ENCODE measurements around the gene IL22RA1. TPM values are rescaled to one million over a fixed set of nuclear protein-coding genes. Genes with fewer than 3 reads are reported as not detected.

IL22RA1 gene
- polyA plus RNA-seq, 2 donors: 10.3 to 11.7 TPM

DNA sequence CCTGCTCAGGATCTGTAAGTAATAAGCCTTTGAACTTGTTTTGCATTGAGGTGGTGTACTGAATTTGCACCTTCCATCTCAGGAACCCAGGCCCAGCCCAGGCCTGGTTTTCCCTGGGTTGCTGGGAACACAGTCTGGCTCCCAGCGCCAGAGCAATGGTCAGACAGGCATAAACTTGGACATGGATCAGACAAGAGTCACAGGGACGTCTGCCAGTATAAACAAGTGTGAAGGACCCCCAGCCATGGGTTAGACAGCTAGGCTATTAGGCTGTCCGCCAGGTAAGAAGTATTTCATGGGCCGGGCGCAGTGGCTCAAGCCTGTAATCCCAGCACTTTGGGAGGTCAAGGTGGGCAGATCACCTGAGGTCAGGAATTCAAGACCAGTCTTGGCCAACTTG, 38.7 kb upstream of the IL22RA1 start:
- 66 to 69% methylated on average over 5 of the region's 5 CpGs for WGBS, 2 donors
- H3K4me1 ChIP-seq (ENCODE audit: control insufficient read depth in 2 of 2, insufficient read depth in 2 of 2, low read length in 1 of 2): peaks cover 2 to 7% of the 10 kb centered on the region in 2 donors

DNA sequence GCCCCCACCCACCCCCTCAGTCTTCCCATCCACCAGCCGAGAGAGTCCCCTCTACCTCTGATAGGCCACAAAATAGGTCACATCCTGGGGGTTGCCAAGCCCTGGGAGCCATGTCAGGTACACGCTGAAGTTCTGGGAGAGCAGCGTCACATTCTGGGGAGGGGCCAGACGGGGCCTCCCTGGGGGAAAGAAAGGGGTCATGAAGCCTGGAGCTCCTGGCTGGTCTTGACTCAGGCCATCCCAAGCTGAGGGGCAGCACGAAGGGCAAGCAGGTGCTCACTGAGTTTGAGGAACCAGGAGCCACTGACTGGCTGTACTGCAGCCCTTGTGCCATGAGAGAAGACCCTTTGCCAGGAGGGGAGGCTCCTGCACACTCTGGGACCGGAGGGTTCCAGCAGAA, 37.7 kb upstream of the IL22RA1 start:
- 92% methylated on average over 6 of the region's 6 CpGs for WGBS, 2 donors
- Histone ChIP-seq H3K27me3 (ENCODE audit: control insufficient read depth in 1 of 2, insufficient read depth in 2 of 2, low read length in 2 of 2) (no peaks in the 10 kb centered on the region), H3K27ac (ENCODE audit: low read depth in 2 of 2, low read length in 1 of 2) (no peak overlapping the region), H3K4me3 (ENCODE audit: low read depth in 1 of 2, low read length in 2 of 2) (no peak overlapping the region), H3K36me3 (ENCODE audit: control insufficient read depth in 2 of 2, insufficient read depth in 2 of 2, low read length in 1 of 2) (peaks cover 0 to 3% of the 10 kb centered on the region in 2 donors), H3K4me1 (ENCODE audit: control insufficient read depth in 2 of 2, insufficient read depth in 2 of 2, low read length in 1 of 2) (peaks cover 0 to 4% of the 10 kb centered on the region in 2 donors), H3K9me3 (ENCODE audit: control insufficient read depth in 2 of 2, insufficient read depth in 1 of 2, low read depth in 1 of 2, low read length in 1 of 2) (no peaks in the 10 kb centered on the region)

More for the DNA sequence above, 38.7 kb upstream of the IL22RA1 start:
- no peak overlapping the region for H3K4me3 ChIP-seq (ENCODE audit: low read depth in 1 of 2, low read length in 2 of 2)
- H3K36me3 ChIP-seq (ENCODE audit: control insufficient read depth in 2 of 2, insufficient read depth in 2 of 2, low read length in 1 of 2): peaks cover 0 to 3% of the 10 kb centered on the region in 2 donors
- no peaks in the 10 kb centered on the region for H3K27me3 ChIP-seq (ENCODE audit: control insufficient read depth in 1 of 2, insufficient read depth in 2 of 2, low read length in 2 of 2)
- no peak overlapping the region for H3K27ac ChIP-seq (ENCODE audit: low read depth in 2 of 2, low read length in 1 of 2)
- H3K9me3 ChIP-seq (ENCODE audit: control insufficient read depth in 2 of 2, insufficient read depth in 1 of 2, low read depth in 1 of 2, low read length in 1 of 2): no peaks in the 10 kb centered on the region

DNA sequence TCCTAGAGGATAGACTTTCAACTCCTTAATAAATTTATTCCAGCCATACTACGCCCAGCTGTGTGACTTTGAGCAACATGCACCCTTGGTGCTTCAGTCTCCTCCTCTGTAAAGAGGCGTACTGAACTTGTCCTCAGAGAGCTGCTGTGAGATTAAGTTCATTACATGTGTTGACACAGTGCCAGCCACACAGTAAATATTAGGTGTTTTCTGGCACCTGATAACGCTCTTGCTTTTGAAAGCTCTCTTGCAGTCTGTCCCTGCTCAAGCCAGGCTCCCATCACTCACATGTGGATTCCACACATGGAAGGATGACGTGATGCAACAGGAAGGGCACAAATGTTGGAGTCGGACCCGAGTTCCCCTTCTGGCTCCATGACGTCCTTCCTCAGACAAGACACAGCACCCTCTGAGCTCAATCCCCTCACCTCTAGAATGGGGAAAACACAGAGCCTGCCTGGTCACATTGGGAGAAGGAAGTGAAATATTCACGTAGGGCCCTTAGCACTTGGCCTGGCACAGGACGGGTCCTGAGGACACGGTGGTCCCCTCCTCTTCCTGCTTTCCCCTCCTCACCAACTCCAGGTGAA, 36.4 kb upstream of the IL22RA1 start:
- H3K27ac ChIP-seq (ENCODE audit: low read depth in 2 of 2, low read length in 1 of 2): no peak overlapping the region
- 62 to 77% methylated on average over 10 of the region's 10 CpGs for WGBS, 2 donors
- H3K27me3 ChIP-seq (ENCODE audit: control insufficient read depth in 1 of 2, insufficient read depth in 2 of 2, low read length in 2 of 2): no peaks in the 10 kb centered on the region
- no peaks in the 10 kb centered on the region for H3K9me3 ChIP-seq (ENCODE audit: control insufficient read depth in 2 of 2, insufficient read depth in 1 of 2, low read depth in 1 of 2, low read length in 1 of 2)
- no peak overlapping the region for H3K4me3 ChIP-seq (ENCODE audit: low read depth in 1 of 2, low read length in 2 of 2)
- H3K36me3 ChIP-seq (ENCODE audit: control insufficient read depth in 2 of 2, insufficient read depth in 2 of 2, low read length in 1 of 2): peaks cover 0 to 3% of the 10 kb centered on the region in 2 donors
- H3K4me1 ChIP-seq (ENCODE audit: control insufficient read depth in 2 of 2, insufficient read depth in 2 of 2, low read length in 1 of 2): peaks cover 0 to 7% of the 10 kb centered on the region in 2 donors

DNA sequence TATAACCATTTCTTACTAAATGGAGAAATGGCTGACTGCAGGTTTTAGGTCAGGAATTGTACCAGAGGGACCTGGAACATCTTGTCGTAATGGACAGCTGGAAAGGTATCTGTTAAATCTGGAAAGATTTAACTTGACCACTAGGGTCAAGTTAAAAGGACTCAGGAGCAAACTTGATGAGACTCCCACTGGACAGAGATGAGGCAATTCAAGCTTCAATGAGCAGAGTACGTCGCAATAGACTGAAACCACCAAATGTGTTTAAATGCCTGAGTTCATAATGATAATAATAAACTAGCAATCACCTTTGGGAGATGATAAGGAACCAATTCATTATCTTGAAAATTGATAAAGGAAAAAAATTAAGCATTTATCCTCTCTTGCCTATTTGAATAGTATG, 35.5 kb upstream of the IL22RA1 start:
- H3K9me3 ChIP-seq (ENCODE audit: control insufficient read depth in 2 of 2, insufficient read depth in 1 of 2, low read depth in 1 of 2, low read length in 1 of 2): no peaks in the 10 kb centered on the region
- peaks cover 0 to 7% of the 10 kb centered on the region in 2 donors for H3K4me1 ChIP-seq (ENCODE audit: control insufficient read depth in 2 of 2, insufficient read depth in 2 of 2, low read length in 1 of 2)
- H3K27ac ChIP-seq (ENCODE audit: low read depth in 2 of 2, low read length in 1 of 2): no peak overlapping the region
- 90 to 93% methylated on average over 3 of the region's 3 CpGs for WGBS, 2 donors
- peaks cover 0 to 3% of the 10 kb centered on the region in 2 donors for H3K36me3 ChIP-seq (ENCODE audit: control insufficient read depth in 2 of 2, insufficient read depth in 2 of 2, low read length in 1 of 2)
- H3K27me3 ChIP-seq (ENCODE audit: control insufficient read depth in 1 of 2, insufficient read depth in 2 of 2, low read length in 2 of 2): no peaks in the 10 kb centered on the region
- no peak overlapping the region for H3K4me3 ChIP-seq (ENCODE audit: low read depth in 1 of 2, low read length in 2 of 2)

DNA sequence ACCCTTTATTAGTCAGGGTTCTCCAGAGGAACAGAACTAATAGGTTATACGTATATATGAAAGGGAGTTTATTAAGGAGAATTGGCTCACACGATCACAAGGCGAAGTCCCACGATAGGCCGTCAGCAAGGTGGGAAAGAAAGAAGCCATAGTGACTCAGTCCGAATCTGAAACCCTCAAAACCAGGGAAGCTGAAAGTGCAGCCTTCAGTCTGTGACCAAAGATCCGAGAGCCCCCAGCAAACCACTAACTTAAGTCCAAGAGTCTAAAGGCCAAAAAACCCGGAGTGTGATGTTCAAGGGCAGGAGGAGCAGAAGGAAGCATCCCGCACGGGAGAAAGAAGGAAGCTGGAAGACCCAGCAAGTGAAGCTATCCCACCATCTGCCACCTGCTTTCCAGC, 34.2 kb upstream of the IL22RA1 start:
- no peak overlapping the region for H3K4me3 ChIP-seq (ENCODE audit: low read depth in 1 of 2, low read length in 2 of 2)
- H3K27me3 ChIP-seq (ENCODE audit: control insufficient read depth in 1 of 2, insufficient read depth in 2 of 2, low read length in 2 of 2): no peaks in the 10 kb centered on the region
- peaks cover 0 to 7% of the 10 kb centered on the region in 2 donors for H3K4me1 ChIP-seq (ENCODE audit: control insufficient read depth in 2 of 2, insufficient read depth in 2 of 2, low read length in 1 of 2)
- WGBS, 2 donors: 92 to 93% methylated on average over 10 of the region's 10 CpGs
- no peaks in the 10 kb centered on the region for H3K9me3 ChIP-seq (ENCODE audit: control insufficient read depth in 2 of 2, insufficient read depth in 1 of 2, low read depth in 1 of 2, low read length in 1 of 2)
- peaks cover 0 to 3% of the 10 kb centered on the region in 2 donors for H3K36me3 ChIP-seq (ENCODE audit: control insufficient read depth in 2 of 2, insufficient read depth in 2 of 2, low read length in 1 of 2)
- no peak overlapping the region for H3K27ac ChIP-seq (ENCODE audit: low read depth in 2 of 2, low read length in 1 of 2)

DNA sequence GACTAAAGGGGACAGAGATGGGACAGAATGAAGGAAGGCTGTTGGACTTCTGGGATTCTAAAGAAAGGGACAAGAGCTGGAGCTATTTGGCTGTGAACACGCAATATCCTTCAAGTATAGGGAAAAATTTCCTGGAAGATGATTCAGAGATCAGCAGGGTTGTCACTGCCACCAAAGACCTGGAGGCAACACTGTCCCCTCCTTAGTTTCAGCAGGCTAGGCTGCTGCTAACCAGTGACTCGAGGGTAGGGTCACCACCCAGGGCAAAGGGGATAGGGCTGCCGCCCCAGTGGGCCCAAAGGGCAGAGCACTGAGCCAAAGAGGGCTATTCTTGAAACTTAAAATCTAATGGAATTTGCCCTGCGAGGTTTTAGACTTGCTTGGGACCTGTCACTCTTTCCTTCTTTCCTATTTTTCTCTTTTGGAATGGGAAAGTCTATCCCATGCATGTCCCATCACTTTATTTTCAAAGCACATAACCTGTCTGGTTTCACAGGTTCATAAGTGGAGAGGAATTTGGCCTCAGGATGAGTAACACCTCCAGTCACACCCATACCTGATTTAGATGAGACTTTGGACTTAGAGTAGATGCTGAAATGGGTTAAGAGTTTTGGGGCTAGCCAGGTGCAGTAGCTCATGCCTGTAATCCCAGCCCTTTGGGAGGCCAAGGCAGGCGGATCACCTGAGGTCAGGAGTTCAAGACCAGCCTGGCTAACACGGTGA, 32.3 kb upstream of the IL22RA1 start:
- H3K4me1 ChIP-seq (ENCODE audit: control insufficient read depth in 2 of 2, insufficient read depth in 2 of 2, low read length in 1 of 2): peaks cover 0 to 2% of the 10 kb centered on the region in 2 donors
- H3K9me3 ChIP-seq (ENCODE audit: control insufficient read depth in 2 of 2, insufficient read depth in 1 of 2, low read depth in 1 of 2, low read length in 1 of 2): no peaks in the 10 kb centered on the region
- H3K27me3 ChIP-seq (ENCODE audit: control insufficient read depth in 1 of 2, insufficient read depth in 2 of 2, low read length in 2 of 2): no peaks in the 10 kb centered on the region
- 64 to 73% methylated on average over 6 of the region's 6 CpGs for whole genome bisulfite sequencing, 2 donors
- H3K4me3 ChIP-seq (ENCODE audit: low read depth in 1 of 2, low read length in 2 of 2): no peak overlapping the region
- H3K27ac ChIP-seq (ENCODE audit: low read depth in 2 of 2, low read length in 1 of 2): peak overlapping the region; percentile 61 to 87
- H3K36me3 ChIP-seq (ENCODE audit: control insufficient read depth in 2 of 2, insufficient read depth in 2 of 2, low read length in 1 of 2): peaks cover 0 to 3% of the 10 kb centered on the region in 2 donors

DNA sequence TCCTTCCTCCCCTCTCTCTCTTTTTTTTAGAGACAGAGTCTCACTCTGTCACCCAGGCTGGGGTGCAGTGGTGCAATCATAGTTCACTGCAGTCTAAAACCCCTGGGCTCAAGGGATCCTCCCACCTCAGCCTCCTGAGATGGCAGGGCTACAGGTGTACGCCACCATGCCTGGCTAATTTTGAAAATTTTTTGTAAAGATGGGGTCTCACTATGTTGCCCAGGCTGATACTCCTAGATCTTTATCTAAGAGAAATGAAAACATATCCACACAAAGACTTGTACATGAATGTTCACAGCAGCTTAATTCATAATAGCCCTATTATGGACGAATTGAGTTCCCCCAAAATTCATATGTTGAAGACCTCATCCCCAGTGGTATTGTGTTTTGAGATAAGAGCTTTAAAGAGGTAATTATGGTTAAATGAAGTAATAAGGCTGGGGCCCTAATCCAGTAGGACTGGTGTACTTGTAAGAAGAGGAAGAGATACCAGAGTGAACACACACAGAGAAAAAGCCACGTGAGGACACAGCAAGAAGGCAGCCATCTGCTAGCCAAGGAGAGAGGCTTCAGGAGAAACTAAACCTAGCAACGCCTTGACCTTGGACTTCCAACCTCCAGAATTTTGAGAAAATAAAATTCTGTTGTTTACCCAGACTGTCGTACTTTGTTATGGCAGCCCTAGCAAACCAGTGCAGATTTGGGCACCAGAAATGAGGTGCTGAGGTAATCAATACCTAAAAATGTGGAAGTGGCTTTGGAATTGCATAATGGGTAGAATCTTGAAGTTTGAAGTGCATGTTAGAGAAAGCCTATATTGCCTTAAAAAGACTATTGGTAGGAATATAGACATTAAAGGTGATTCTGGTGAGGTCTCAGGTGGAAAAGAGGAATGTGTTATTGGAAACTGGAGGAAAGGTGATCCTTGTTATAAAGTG, 31.0 kb upstream of the IL22RA1 start:
- H3K27me3 ChIP-seq (ENCODE audit: control insufficient read depth in 1 of 2, insufficient read depth in 2 of 2, low read length in 2 of 2): no peaks in the 10 kb centered on the region
- H3K4me3 ChIP-seq (ENCODE audit: low read depth in 1 of 2, low read length in 2 of 2): no peak overlapping the region
- peaks cover 0 to 7% of the 10 kb centered on the region in 2 donors for H3K36me3 ChIP-seq (ENCODE audit: control insufficient read depth in 2 of 2, insufficient read depth in 2 of 2, low read length in 1 of 2)
- no peak overlapping the region for H3K27ac ChIP-seq (ENCODE audit: low read depth in 2 of 2, low read length in 1 of 2)
- no peaks in the 10 kb centered on the region for H3K9me3 ChIP-seq (ENCODE audit: control insufficient read depth in 2 of 2, insufficient read depth in 1 of 2, low read depth in 1 of 2, low read length in 1 of 2)
- WGBS, 2 donors: 88 to 89% methylated on average over 5 of the region's 5 CpGs
- H3K4me1 ChIP-seq (ENCODE audit: control insufficient read depth in 2 of 2, insufficient read depth in 2 of 2, low read length in 1 of 2): peaks cover 0 to 2% of the 10 kb centered on the region in 2 donors

DNA sequence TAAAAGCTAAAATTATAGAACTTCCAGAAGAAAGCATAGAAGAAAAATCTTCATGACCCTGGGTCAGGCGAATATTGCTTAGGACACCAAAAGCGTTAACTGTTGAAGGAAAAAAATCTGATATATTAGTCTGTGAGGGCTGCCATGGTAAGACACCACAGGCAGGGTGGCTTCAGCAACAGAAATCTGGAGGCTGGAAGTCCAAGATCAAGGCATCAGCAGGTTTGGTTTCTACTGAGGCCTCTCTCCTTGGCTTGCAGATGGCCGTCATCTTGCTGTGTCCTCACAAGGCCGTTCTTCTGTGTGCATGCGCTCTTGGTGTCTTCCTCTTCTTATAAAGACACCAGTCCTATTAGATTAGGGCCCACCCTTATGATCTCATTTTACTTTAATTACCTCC, 29.7 kb upstream of the IL22RA1 start:
- H3K27me3 ChIP-seq (ENCODE audit: control insufficient read depth in 1 of 2, insufficient read depth in 2 of 2, low read length in 2 of 2): no peaks in the 10 kb centered on the region
- no peaks in the 10 kb centered on the region for H3K9me3 ChIP-seq (ENCODE audit: control insufficient read depth in 2 of 2, insufficient read depth in 1 of 2, low read depth in 1 of 2, low read length in 1 of 2)
- H3K36me3 ChIP-seq (ENCODE audit: control insufficient read depth in 2 of 2, insufficient read depth in 2 of 2, low read length in 1 of 2): peaks cover 0 to 7% of the 10 kb centered on the region in 2 donors
- H3K27ac ChIP-seq (ENCODE audit: low read depth in 2 of 2, low read length in 1 of 2): no peak overlapping the region
- H3K4me3 ChIP-seq (ENCODE audit: low read depth in 1 of 2, low read length in 2 of 2): no peak overlapping the region
- WGBS, 2 donors: 96 to 97% methylated on average over 5 of the region's 5 CpGs
- H3K4me1 ChIP-seq (ENCODE audit: control insufficient read depth in 2 of 2, insufficient read depth in 2 of 2, low read length in 1 of 2): peaks cover 0 to 2% of the 10 kb centered on the region in 2 donors

DNA sequence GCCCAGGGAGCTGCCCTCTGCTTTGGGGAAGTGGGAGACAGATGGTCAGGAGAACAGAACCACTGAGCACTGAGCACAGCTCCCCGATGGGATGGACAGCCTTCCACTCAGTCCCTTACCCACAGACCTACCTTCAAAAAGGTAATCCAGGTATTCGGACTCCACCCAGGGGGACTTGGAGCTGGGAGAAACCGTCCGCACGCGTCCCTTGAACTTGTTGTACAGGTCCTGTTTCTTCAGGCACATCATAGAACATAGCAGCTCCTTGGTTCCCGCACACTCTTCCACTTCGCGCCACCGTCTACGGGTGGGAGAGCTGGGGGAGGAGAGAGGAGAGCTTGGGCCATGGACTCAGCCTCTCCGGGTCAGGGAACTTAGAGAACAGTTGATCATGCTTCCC, 26.3 kb upstream of the IL22RA1 start:
- Histone ChIP-seq H3K27me3 (ENCODE audit: control insufficient read depth in 1 of 2, insufficient read depth in 2 of 2, low read length in 2 of 2) (no peaks in the 10 kb centered on the region), H3K4me1 (ENCODE audit: control insufficient read depth in 2 of 2, insufficient read depth in 2 of 2, low read length in 1 of 2) (no peaks in the 10 kb centered on the region), H3K9me3 (ENCODE audit: control insufficient read depth in 2 of 2, insufficient read depth in 1 of 2, low read depth in 1 of 2, low read length in 1 of 2) (no peaks in the 10 kb centered on the region), H3K27ac (ENCODE audit: low read depth in 2 of 2, low read length in 1 of 2) (no peak overlapping the region), H3K36me3 (ENCODE audit: control insufficient read depth in 2 of 2, insufficient read depth in 2 of 2, low read length in 1 of 2) (peaks cover 5 to 10% of the 10 kb centered on the region in 2 donors), H3K4me3 (ENCODE audit: low read depth in 1 of 2, low read length in 2 of 2) (no peak overlapping the region)
- 89 to 92% methylated on average over 11 to 12 of the region's 12 CpGs for WGBS, 2 donors
